ENCODE results near the gene ZFP90. TPM values are rescaled to one million over a fixed set of nuclear protein-coding genes. Genes with fewer than 3 reads are reported as not detected.

ZFP90 gene
- total RNA-seq (ENCODE audit: low replicate concordance) = 21.8 and 44.7 TPM in 2 replicates
- long read RNA-seq, partial matches to known transcripts = 2 of 13 reads
- long read RNA-seq, other reads (novel, unspliced or antisense) = 8 of 13 reads

- H3K27ac Mint-ChIP-seq = peak within 1 kb of the TSS; percentile 93
- H3K27me3 Mint-ChIP-seq = no peaks in the 10 kb centered on the region
- peaks cover 13% of the 10 kb centered on the region for H3K9me3 Mint-ChIP-seq
- peaks cover 50% of the 10 kb centered on the region for H3K36me3 Mint-ChIP-seq
- DNase-seq (ENCODE audit: extremely low spot score, unreplicated experiment) = peak; percentile 96
- TF ChIP-seq, protein P1, sequence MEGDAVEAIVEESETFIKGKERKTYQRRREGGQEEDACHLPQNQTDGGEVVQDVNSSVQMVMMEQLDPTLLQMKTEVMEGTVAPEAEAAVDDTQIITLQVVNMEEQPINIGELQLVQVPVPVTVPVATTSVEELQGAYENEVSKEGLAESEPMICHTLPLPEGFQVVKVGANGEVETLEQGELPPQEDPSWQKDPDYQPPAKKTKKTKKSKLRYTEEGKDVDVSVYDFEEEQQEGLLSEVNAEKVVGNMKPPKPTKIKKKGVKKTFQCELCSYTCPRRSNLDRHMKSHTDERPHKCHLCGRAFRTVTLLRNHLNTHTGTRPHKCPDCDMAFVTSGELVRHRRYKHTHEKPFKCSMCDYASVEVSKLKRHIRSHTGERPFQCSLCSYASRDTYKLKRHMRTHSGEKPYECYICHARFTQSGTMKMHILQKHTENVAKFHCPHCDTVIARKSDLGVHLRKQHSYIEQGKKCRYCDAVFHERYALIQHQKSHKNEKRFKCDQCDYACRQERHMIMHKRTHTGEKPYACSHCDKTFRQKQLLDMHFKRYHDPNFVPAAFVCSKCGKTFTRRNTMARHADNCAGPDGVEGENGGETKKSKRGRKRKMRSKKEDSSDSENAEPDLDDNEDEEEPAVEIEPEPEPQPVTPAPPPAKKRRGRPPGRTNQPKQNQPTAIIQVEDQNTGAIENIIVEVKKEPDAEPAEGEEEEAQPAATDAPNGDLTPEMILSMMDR (conservative IDR thresholded peaks at IDR 0.05) = no peak
- H3K4me3 Mint-ChIP-seq = peak within 1 kb of the TSS; percentile 98
- peaks cover 11% of the 10 kb centered on the region for H3K4me1 Mint-ChIP-seq (ENCODE audit: unreplicated experiment)
Observed at GRCh38 chr16:68538880-68539701, at the start of gene ZFP90. Gene ZFP90, plus strand, starts transcription at chr16:68539291. Its CDS starts 502 bp downstream, at chr16:68539793.

DNA sequence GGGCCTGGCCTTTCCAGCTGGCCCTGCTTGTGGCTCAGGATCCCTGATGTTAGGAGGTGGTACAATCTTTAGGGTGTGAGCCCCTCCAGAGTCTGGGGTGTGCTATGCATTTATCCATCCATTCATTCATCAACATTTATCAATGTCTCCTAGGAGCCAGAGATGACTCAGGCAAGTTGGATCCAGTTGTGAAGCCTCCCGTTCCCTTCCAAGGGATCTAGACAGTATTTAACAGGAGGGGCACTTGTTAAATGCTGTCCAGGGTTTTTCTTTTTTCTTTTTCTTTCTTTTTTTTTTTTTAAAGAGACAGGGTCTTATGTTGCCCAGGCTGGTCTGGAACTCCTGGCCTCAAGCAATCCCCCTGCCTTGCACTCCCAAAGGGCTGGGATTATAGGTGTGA, 48.7 kb upstream of the ZFP90 start:
- Mint-ChIP-seq H3K4me1 (ENCODE audit: unreplicated experiment) (peaks cover 25% of the 10 kb centered on the region), H3K36me3 (no peaks in the 10 kb centered on the region), H3K4me3 (no peak overlapping the region), H3K27me3 (peaks cover 3% of the 10 kb centered on the region), H3K27ac (no peak overlapping the region), H3K9me3 (peaks cover 4% of the 10 kb centered on the region)
- TF ChIP-seq, protein P1 (conservative IDR thresholded peaks at IDR 0.05) = no peak
- DNase-seq (ENCODE audit: extremely low spot score, unreplicated experiment) = no peak

- Mint-ChIP-seq H3K27ac (no peak overlapping the region), H3K36me3 (no peaks in the 10 kb centered on the region), H3K9me3 (peaks cover 4% of the 10 kb centered on the region), H3K4me3 (no peak overlapping the region), H3K27me3 (peaks cover 3% of the 10 kb centered on the region), H3K4me1 (ENCODE audit: unreplicated experiment) (peaks cover 25% of the 10 kb centered on the region)
- TF ChIP-seq, protein P1 (conservative IDR thresholded peaks at IDR 0.05) = no peak
- DNase-seq (ENCODE audit: extremely low spot score, unreplicated experiment) = no peak
Observed at GRCh38 chr16:68490829-68491575, 48.1 kb upstream of the ZFP90 start.

- no peak overlapping the region for H3K4me3 Mint-ChIP-seq
- H3K4me1 Mint-ChIP-seq (ENCODE audit: unreplicated experiment) = peaks cover 22% of the 10 kb centered on the region
- H3K36me3 Mint-ChIP-seq = no peaks in the 10 kb centered on the region
- no peak for DNase-seq (ENCODE audit: extremely low spot score, unreplicated experiment)
- H3K9me3 Mint-ChIP-seq = peaks cover 4% of the 10 kb centered on the region
- TF ChIP-seq, protein P1 (conservative IDR thresholded peaks at IDR 0.05) = no peak
- no peak overlapping the region for H3K27ac Mint-ChIP-seq
- H3K27me3 Mint-ChIP-seq = peaks cover 3% of the 10 kb centered on the region
Observed at GRCh38 chr16:68491576-68491950, 47.5 kb upstream of the ZFP90 start.

GRCh38 chr16:68492151-68492542, 46.9 kb upstream of the ZFP90 start:
- H3K4me3 Mint-ChIP-seq = no peak overlapping the region
- TF ChIP-seq, protein P1 (conservative IDR thresholded peaks at IDR 0.05) = no peak
- no peak overlapping the region for H3K27ac Mint-ChIP-seq
- no peak for DNase-seq (ENCODE audit: extremely low spot score, unreplicated experiment)
- H3K9me3 Mint-ChIP-seq = peaks cover 4% of the 10 kb centered on the region
- no peaks in the 10 kb centered on the region for H3K36me3 Mint-ChIP-seq
- H3K27me3 Mint-ChIP-seq = peaks cover 3% of the 10 kb centered on the region
- H3K4me1 Mint-ChIP-seq (ENCODE audit: unreplicated experiment) = peaks cover 17% of the 10 kb centered on the region

Measured in type B pancreatic cell (in vitro differentiated cells).